Stimulated activated CD8-positive, alpha-beta memory T cell treated with anti-CD3 and anti-CD28 coated beads, Interleukin-12 subunit alpha, Interleukin-12 subunit beta, amount 100 ng/mL, for 4 hours (primary cell): ENCODE measurements around the gene ZNF423.

Experiments
- DNase-seq: peaks from one replicate; pipeline ENCODE4 v3.0.0-alpha.2; 2020; ENCODE audit warnings: low read depth

The ZNF423 gene

DNA sequence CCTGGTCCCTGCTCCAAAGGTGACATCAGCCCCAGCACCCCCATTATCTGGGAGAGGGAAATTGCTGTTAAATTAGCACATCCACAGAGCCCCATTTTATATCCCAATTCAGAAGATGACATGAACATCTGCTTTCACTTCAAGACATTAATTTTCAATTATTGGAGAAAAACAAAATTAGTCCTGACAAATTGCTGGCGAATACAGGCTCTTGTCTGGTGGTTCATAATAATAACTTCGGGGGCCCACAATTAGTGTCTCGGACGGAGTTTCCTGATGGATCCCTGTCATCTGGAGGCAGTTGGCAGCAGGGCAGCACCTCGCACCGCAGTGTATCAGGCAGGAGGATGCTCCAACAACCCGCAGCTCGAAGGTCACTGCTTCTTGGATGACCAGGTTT, 7.4 kb downstream of the ZNF423 start:
- no peak for DNase-seq

DNA sequence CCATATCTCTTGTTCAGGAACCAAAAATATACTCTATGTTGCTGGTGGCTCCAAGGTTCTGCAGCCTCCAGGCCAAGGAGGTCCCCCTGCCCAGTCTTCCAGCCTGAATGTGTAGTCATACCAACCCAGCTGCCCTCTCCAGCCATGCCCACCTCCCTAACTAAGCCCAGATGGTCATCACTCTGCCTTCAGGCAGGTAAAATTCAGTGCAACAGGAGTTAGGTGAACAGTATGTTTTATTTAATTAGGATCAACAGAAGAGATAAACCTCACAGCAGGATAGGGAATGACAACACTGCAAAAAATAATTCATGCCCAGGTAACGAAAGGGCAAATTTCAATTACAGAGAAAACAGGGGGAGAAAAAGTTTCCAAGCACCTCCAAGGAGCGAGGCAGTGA, 9.1 kb downstream of the ZNF423 start:
- no peak for DNase-seq

GRCh38 chr16:49844359-49844758, 11.6 kb downstream of the ZNF423 start:
- no peak for DNase-seq

- DNase-seq, result no peak
These were observed 12.2 kb downstream of the ZNF423 start for GRCh38 chr16:49843758-49844157.

- no peak for DNase-seq
These were observed 12.9 kb downstream of the ZNF423 start for GRCh38 chr16:49842972-49843371.

DNA sequence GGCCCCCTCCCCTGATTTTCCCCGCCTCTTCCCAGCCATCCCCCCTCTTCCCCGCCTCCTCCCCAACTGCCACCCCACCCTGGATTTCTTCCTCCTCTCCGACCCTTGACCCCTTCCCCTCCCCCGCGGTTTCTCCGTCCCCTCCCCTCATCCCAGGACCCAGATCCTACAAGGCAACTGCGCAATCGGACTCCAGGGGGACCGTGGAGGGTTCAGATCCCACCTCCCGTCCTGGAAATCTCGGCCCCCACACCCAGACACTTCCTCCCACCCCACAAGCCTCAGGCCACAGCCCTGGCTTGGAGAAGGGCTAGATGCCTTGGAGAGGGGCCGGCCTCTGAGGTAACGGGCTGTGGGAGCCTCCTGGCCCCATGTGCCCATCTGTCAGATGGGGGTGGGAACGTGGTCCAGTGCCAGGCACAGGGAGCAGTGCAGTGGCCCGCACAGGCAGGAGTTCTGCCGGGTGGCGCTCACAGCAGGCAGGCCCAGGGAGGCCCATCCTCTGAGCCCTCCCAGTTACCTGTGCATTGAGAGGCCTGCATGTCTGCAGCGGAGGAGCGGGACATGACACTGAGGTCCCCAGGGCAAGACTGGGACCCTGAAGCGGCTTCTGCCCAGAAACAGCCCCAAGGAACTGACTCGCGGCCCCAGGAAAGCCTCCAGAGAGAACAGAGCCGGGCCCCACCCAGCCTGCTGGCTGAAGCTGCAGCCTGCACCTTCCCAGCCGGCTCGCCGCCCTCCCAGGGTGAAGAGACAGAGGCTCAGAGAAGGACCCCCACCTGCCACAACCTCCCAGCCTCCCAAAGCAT, 16.7 kb downstream of the ZNF423 start:
- no peak for DNase-seq

DNA sequence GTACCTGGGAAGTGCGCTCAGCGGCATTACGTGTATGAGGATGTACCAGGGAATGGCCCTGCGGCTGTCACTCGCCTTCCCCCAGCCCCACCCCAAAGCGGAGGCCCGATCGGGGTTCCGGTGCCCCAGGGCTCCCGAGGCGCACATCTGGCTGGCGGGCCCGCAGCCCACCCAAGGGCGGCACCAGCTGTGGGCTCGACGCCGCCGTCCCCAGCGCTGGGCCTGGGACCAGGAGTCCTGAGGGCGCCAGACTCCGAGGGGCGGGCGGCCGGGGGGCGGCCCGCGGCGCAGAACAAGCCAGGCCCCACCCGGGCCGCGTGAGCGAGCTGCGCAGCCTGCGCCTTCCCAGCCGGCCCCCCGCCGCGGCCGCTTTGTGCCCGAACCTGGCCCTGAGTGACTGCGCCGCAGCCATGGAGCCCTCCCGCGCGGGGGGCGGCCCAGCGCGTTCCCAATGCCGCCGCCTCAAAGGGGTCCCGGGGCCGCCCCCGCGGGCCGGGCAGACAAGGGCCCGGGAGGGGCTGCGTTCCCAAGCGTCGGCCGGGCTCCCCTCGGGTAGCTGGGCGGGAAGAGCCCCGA, 17.4 kb downstream of the ZNF423 start:
- DNase-seq, result no peak

- no peak for DNase-seq
These were observed 18.1 kb downstream of the ZNF423 start for GRCh38 chr16:49837688-49838410.

DNA sequence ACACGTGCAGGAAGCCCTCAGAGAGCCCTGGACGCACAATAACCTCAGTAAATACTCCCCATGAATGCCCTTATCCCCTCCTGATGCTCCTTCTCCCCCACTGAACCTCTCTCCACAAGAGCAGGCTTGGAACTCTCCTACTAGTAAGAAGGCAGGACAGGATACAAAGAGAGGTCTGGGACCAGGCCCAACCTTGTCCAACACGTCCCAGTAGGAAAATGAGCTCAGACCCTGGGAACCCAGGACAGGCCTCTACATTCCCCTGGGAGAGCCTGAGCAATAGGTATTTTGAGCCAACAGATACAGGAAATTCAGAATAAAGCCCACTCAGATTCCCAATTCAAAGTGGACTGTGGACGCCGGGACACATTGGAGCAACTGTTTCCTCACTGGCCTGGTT, 19.2 kb downstream of the ZNF423 start:
- no peak for DNase-seq

DNA sequence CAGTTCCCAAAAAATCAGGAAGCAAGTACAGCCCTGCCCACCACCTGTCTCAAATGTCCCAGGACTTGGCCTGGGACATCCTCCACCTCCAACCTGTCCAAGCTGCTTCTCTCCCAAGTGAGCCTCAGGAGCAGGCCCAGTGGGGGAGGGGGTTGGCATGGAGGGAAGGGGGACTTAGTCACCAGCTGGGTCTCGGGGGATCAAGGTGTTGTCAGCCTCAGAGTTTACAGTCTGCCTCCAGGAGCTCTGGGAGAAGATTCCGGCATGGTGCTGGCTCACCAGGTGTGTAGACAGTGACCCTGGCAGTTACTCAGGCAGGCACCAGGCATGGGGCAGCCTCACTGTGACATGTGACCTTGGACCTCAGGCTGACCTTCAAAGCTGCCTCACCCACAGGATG, 19.7 kb downstream of the ZNF423 start:
- DNase-seq, result no peak

GRCh38 chr16:49835161-49835777, 20.6 kb downstream of the ZNF423 start:
- no peak for DNase-seq

DNA sequence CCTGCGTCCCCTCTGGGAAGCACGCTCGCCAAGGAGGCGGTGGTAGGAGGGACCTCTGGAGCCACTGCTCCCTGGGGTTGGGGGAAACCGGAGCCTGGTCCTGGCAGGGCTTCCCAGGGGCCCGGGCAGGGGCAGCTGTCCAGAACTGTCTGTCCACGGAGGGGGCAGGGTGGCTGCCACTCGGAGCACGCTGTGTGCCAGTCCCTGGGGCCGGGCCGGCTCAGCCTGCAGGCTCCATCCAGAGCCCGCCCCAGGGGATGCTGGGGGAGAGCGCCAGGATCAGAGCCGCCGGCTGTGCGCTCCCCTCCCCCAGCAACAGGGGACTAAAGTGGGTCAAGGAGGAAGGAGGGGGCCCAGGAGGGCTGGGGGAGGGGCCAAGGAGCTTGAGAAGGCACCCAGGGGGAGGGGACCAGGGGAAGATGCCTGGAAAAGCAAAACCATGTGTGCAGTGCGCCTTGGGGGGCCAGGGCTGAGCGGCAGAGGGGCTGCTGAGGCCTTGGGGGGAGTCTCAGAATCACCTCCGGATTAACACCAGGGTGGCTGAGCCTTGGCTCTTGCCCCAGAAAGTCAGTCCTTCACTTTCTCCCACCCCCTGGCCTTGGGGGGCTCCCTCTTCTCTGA, 21.3 kb downstream of the ZNF423 start:
- no peak for DNase-seq

DNA sequence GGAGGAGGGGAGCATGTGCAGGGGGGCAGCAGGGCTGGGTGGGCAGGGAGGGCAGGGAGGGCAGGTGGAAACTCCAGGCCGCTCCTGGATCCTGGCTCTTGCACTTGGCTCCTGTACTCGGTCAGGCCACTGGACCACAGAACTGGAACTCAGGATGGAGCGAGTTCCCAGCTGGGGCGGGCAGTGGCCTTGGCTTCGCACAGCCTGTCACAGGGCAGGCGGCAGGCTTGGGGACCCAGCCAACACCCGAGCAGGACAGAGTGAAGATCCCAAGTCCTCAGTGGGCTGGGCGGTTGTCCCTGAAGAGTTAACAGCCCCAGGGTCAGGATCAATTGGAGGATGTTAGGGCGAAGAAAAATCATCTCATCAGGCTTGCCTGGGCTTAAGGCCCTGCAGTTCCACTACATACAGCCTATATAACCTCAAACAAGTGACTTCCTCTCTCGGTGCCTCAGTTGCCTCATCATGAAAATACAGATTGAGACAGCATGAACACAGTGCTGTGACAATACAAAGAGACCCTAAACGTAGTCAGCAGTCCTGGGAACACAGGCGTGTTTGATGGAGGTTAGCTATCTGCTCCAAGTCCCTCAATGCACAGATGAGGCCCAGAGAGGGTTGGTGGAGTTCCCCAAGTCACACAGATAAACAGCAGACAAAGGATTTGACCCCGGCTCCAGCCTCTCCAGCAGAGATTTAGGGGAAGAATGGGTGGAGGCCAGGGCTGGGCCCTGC, 21.9 kb downstream of the ZNF423 start:
- no peak for DNase-seq

DNA sequence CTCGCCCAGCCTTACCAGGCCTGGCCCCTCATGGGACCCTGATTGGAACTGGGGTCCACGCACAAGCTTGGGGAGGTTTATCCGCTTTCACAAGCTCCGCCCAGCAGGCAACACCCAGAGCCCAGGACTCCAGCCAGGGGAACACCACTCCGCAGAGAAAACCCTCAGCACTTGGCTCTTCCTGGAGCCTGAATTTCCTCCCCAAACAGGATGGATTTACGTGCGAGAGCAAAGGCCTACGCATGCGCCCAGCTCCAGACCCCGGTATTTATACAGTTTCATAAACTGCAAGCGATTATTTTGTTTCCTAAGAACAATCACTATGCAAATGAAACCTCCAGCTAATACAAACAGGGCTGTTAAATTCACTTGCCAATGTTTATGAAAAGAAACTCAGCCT, 22.8 kb downstream of the ZNF423 start:
- DNase-seq, result no peak

DNA sequence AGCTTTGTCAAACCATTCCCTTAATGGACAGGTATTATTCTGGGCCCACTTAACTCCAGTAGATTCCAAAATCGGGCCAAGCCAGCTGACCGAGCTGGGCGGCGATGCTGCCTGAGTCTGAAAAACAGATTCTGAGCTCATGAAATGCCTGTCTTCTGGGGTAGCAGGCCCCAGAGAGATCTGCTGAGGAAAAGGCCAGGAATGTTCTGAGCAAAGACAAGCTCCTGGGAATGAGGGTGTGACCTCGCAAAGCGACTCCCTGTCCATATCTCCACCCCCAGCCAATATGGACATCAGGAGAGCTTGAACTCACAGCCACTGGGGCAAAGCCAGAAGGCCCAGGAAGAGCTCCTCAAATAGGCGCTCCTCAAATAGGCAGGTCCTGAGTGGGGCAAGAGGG, 23.7 kb downstream of the ZNF423 start:
- no peak for DNase-seq

GRCh38 chr16:49830873-49831272, 25.0 kb downstream of the ZNF423 start:
- no peak for DNase-seq

DNA sequence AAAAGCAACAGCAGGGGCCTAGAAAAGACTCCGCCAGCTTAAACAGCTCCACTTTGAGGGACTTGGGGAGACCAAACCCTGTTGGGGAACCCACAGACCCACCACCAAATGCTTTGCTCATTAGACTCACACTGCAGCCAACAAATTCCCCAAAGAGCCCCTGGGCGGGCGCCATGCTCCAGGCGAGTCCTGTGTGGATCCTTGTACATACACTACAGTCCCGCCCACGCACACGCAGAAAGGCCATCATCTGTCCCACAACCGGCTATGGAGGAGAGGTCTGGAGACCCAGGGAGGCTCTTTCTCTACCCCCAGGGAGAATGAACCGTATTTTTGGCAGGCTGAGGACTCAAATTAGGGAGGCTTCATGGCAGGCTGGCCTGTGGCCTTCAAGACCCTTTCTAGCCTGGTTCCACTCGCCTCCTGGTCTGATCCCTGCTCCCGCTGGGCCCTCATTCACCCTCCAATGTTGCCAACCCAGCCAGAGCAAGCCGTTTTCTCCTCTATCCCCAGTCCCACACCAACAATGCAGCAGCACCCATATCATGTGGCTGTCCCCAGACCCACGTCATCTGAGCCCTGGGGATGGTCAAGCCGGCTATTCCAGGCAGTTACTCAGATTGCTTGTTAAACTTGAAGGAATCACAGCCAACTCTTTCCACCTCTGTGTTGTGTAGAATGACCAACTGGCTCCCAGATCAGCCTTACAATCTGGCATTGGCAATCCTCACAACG, 27.2 kb downstream of the ZNF423 start:
- DNase-seq, result no peak

GRCh38 chr16:49827805-49828438, 28.0 kb downstream of the ZNF423 start:
- no peak for DNase-seq

DNA sequence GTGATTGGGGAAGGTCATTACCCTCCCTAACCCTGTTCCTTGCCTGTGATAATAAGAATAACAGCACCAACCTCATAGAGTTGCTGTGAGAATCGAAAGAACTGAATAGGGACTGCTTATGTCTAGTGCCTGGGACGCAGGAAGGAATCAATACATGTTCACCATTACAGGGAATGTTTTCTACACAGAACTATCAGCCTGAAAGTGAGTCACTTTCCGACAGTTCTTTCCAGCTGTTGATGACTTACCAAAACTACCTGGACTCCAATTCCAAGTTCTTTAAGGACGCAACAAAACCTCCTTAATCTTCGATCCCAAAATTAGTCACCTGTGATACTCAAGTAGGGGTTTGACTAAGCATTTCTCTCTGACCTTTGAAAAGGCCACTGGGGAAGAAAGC, 29.4 kb downstream of the ZNF423 start:
- DNase-seq, result no peak

GRCh38 chr16:49825041-49825440, 30.9 kb downstream of the ZNF423 start:
- DNase-seq, result no peak

GRCh38 chr16:49824593-49824992, 31.3 kb downstream of the ZNF423 start:
- no peak for DNase-seq
